NOMO-1 treated with DMSO at 0.1 percent for 48 hours (cell line): ENCODE measurements around the gene SLC16A8.
"Not testable (repeated sequence)": the region's sequence is repeated elsewhere in the genome, so short reads cannot be mapped to it uniquely, and the experiment has no call there.

ENCODE experiments used
- DNase-seq: peaks from one replicate; lab custom pipeline; 2025; ENCODE audit not compliant: unreplicated experiment; lab: John Stamatoyannopoulos, UW

SLC16A8 gene, protein sequence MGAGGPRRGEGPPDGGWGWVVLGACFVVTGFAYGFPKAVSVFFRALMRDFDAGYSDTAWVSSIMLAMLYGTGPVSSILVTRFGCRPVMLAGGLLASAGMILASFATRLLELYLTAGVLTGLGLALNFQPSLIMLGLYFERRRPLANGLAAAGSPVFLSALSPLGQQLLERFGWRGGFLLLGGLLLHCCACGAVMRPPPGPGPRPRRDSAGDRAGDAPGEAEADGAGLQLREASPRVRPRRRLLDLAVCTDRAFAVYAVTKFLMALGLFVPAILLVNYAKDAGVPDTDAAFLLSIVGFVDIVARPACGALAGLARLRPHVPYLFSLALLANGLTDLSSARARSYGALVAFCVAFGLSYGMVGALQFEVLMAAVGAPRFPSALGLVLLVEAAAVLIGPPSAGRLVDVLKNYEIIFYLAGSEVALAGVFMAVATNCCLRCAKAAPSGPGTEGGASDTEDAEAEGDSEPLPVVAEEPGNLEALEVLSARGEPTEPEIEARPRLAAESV

DNA sequence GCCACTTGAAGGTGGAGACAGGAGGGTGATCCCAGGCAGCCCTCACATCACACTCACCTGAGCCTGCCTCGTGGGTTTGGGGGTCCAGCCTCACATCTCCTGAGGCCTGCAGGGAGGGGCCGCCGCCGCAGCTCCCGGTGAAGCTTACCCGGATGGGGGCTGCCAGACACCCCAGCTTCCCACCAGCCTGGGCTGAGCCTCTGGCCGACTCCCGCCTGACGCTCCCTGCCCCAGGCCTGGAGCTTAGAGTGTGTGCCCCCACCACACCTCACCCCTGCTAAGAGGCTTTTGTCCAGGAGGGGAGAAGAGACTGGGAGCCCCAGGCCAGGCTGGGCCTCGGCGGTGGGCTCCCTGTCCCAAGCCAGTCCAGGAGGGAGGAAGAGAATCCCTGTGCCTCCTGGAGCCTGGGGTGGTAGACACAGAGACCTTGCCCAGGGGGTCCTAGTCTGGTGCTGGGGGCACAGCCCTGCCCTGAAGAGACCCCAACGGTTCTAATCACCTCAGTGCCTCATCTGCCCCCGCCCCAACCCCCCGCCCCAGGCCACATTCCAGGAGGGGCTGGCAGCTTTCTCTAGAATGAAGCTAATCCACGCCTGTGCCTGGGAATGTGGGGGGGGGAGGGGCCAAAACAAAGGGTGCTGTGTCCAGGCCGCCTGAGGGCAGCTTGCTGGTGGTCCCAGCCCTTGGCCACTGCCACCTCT lies at the start of gene SLC16A8:
Gene SLC16A8 (minus strand): TSS at position 254 of the 701 bp plus-strand sequence. CDS start 1,311 bp downstream, outside the sequence.
- no peak for DNase-seq

DNA sequence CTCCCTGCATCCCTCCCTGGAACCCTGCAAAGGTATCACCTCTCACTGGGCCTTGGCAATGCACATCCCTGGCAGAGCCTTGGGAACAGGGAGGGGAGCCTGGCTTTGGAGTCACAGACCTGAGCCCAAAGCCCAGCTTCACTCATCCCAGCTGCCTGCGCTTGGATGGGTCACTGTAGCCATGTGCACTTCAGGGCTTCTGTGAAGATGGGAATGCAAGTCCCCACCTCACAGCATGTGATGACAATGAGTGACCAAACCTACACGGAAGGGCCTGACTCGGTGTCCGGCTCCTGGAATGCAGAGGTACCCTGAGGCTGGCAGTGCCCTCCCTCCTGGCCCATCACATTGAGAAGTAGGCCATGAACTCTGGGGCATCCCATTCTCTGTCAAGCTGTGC lies 49.3 kb upstream of the SLC16A8 start:
- DNase-seq: no peak

DNA sequence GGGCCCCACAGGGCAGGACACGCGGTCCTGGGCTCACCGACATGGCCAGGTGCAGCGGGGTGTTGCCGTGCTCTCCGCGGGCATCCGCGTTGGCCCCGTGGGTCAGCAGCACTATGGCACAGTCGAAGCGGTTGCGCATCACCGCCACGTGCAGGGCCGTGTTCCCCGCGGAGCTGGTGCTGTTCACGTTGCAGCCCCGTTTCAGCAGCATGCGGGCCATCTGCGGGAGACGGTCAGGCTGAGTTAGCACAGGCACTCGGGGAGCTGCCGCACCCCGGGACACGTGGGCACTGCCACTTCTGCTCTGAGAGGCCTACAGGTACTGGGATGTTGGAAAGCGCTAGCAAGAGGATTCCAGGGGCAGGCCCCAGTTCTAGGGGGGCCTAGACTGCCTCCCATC lies 48.8 kb upstream of the SLC16A8 start:
- DNase-seq: no peak

DNA sequence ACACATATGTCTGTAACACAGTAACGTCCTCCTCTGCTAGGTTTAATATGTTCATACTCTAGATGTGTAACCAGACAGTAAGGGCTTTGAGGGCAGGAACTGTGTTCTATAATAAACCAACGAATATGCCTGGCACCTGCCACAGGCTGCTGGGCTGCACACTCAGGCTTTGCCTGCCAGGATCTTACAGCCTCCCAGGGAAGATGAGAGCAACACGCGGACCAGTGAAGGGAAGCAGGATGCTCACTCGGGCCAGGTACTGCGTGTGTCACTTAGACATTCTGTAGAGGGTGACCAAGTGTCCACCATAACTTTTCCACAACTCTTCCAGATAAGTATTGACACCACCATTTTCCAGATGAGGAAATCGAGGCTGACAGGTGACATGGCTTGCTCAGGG lies 48.2 kb upstream of the SLC16A8 start:
- no peak for DNase-seq

DNA sequence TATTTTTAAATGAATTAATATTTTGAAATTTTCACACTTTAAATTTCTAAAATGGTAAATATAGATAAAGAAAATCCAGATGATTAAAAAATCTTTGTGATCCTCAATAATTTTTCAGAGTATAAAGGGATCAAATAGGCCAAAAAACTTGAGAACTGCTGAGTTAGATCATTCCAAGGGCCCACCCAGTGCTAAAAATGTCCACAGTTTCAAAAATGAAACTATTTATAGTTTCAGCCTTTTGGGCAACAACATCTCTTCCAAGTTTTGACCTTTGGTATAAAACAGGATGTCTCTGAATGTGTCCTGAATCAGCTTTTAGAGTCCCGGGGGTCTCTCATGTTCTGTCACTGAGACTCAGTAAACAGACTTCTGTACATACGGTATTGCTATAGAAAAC lies 47.4 kb upstream of the SLC16A8 start:
- DNase-seq: no peak

DNA sequence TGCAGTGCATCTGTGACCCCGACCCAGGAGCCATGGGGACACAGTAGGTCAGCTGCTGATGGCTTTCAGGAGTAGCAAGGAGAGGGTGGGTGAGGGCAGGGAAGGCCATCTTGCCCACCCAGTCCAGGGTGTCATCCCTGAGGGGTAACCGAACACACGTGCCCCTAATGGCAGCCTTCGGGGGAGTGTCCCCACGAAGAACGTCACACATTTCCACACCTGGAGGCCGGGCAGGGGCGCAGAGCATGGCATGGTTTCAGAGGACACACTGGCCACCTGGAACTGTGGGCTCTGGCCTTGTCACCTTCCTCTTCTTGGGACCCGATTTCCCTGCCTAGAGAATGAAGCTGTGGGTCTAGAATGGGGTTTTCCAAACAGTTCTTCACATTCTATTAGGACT lies 45.9 kb upstream of the SLC16A8 start:
- DNase-seq: no peak

DNA sequence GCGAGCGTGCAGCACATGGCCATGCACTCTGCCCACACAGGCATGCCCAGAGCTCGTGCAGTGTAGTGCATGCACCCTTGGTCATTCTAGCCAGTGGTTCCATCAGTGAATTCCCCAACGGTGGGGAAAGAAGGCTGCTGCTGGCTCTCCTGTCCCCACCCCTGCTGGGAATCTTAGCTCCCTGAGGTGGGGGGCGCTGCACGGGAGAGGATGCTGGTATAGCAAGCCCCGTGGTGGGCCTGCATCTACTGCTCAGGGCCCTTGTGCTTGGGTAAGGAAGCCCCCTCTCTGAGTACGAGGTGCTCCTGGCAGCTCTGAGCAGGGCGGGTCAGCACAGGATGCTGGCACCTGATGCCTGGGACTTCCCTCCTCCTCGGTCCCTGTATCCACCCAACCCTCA lies 45.0 kb upstream of the SLC16A8 start:
- DNase-seq: no peak

DNA sequence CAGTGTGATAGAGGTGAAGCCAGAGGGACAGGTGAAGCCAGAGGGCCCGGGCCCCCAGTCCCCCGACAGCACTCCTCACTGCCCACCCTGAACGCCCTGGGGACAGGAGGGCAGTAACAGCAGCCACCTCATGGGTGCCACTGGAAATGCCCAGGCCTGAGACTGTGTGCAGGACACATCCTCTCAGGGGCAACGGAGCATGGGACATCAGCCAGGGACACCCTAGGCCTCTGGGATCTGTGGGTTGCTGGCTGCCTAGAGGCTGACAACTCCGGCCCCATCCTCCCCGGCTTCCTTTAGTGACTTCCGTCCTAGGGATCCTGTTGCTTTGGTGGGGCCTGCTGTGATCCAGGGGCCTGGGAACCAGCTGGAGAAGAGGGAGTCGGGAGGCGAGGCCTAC lies 43.9 kb upstream of the SLC16A8 start:
- no peak for DNase-seq

DNA sequence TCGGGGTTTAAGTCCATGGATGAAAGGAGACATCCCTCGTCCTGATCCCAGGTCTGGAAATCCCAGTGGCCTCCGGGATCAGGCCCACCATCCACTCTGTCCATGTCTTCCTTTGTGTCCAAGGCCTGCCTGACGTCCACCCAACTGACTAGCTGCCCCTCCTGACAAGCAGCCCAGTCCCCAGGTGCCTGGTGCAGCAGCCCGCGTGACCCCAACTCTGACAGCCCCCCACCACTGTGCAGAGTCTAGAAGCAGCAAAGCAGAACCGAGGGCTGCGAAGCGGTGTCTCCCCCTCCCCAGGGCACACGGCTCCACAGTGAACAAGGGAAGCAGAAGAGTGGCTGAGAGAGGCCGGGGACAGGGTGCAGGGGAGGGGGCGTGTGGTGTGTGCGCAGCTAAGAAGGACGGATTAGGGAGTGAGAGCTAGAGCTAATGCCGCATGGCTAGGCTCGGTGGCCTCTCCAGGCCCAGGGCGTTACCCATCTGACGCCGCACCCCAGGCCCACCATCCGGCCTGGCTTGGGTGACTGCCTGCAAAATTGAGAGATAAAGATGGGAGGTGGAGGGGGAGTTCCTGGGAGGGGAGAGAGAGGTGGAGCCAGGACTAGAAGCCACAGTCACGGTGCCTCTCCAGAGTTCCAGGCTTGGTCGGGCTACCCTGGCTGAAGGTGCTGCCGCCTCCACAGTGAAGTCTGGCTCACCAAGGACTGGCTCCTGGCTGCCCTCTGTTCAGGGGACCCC lies 43.1 kb upstream of the SLC16A8 start:
- no peak for DNase-seq

DNA sequence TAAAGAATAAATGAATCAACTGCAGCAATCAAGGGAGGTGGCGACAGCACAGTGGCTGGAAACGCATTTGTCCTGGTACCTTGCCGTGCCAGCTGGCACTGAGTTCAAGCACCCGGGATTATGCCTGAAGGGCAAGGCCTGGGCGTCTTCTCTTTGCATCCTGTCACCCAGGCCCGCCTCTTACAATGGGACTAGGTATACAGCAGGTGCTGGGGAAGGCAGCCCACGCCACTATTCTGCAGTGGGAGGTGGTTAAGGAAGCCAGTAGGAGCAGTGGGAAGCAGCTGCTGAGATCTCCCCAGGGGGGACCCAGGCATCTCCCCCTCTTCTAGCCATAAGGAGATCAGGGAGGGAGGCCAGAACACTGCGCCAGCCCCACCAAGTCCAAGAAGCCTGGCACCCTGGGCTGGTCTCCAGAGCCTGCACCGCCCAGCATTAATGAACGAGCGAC lies 41.8 kb upstream of the SLC16A8 start:
- DNase-seq: no peak

DNA sequence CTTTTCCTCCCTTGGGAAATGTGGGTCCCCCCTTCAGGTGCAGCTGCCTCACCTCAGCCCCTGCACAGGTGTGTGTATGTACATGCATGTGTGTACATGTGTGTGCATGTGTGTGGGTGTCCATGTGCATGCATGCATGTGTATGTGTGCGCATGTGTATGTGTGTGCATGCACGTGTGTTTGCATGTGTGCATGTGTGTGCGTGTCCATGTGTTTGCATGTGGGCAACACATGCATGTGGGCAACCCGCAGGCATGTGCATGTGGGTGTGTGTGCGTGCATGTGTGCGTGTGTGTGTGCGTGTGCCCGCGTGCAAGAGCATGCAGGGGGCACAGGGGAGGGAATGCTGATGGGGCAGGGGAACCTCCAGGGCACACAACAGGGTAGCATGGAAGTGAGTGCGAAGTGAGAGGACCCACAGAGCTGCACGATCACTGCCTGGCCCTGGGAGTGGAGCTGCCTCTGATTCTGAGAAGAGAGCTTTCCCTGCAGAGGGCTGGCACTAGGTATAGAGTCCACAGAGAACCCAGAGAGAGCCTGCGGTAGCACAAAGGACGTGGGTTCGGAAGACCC lies 41.1 kb upstream of the SLC16A8 start:
- DNase-seq: no peak

DNA sequence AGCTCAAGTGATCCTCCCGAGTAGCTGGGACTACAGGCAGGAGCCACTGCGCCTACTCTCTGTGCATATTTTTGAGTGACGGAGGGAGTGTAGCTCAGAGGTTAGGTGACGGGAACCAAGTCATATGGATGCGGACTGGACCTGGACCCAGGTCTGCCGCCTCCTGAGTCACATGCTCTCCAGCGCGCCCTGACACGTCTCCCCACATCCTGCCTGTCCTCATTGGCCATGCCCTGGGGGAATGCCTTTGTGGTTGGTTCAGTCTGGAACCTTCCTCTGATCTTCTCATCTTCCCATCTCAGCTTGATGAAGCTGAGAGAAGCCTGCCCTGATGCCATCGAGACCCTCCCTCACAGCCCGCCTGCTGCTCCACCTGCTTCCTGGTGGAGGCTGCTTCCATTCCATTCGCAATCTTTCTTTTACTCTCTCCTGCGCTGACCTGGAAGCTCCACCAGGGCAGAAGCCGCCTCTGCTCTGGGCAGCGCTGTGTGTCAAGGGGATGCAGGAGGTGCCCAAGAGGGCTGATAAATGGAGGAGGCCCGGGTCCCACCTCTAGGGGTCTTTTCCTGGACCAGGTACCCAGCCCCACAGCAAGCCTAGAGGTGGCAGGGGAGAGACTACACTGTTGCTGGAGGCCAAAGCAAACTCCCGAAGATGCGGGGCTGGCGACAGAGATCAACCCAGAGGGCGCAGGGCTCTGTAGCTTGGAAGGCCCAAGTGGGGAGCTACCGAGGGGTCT lies 40.4 kb upstream of the SLC16A8 start:
- DNase-seq: no peak

DNA sequence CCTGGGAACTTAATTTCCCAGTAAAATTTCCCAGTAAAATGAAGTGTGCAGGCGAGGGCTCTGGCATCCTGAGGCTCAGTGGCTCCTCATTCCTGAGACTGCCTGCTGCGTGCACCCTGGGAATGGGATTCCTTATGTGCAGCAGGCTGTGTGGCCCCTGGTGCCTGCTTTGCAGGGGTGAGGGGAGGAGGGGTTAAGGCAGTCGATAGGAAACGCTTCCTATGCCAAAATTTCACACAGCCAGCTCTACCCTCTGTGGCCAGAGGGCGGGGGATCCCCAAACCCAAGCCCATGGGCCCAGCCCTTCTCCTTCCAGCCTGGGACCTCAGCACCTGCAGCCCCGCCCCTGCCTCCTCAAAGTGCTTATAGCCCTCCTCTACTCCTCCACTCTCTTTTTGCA lies 38.6 kb upstream of the SLC16A8 start:
- DNase-seq: no peak

DNA sequence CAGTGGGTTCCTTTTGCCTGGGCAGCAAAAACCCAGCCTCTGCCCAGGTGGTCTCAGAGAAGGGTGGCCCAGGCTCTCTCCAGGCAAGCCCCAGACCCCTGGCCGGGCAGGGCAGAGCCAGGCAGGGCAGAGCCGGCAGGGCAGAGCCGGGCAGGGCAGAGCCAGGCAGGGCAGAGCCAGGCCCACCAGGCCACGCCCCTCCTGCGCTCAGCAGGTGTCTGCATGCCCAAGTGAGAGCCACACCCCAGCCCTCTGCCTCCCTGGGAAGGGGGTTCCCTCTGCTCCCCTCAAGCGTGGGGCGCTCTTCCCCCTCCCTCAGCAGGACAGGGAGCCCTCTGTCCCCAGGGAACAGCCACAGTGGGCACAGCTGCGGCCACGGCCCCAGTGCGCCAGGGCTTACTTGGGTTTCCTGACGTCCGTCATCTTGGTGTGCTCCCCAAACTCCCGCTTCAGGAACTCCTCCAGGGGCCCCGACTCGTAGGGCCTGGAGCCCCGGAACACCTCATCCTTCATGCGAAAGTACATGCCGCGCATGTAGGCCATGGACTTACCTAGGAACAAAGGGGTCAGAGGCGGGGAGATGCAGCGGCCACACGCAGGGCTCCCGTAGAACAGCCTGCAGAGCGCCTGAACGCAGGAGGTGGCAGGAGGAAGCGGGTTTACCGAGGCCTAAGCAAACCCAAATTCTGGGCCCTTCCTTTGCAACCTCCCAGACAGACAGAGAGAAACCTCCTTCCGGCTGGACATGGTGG lies 36.6 kb upstream of the SLC16A8 start:
- no peak for DNase-seq

DNA sequence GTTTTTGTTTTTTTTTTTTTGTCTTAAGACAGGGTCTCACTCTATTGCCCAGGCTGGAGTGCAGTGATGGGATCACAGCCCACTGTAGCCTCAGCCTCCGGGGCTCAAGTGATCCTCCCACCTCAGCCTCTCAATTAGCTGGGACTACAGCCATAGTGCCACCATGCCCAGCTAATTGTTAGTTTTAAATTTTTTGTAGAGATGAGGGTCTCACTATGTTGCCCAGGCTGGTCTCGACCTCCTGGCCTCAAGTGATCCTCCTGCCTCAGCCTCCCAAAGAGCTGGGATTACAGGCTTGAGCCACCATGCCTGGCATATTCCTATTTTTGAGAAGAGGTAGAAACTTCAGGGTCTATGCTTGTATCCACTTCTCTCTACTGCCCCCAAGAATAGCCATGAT lies 34.8 kb upstream of the SLC16A8 start:
- DNase-seq: not testable (repeated sequence)

DNA sequence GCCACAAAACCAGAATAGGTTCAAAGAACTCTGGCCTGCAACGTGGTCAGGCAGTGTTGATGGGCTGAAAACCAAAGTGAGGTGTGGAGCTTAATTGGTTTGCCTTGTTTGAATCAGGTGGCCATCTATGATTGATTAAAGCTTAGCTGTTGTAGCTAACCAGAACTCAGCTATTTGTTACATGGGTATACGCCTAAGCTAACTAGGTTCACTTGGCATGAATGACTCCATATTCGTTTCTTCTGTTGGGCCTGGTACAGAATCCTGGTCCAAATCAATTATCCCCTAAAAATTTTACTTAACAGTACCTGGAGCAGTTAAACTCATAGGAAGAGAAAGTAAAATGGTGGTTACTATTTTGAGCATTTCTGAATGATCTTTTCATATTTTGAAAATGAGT lies 34.2 kb upstream of the SLC16A8 start:
- no peak for DNase-seq

DNA sequence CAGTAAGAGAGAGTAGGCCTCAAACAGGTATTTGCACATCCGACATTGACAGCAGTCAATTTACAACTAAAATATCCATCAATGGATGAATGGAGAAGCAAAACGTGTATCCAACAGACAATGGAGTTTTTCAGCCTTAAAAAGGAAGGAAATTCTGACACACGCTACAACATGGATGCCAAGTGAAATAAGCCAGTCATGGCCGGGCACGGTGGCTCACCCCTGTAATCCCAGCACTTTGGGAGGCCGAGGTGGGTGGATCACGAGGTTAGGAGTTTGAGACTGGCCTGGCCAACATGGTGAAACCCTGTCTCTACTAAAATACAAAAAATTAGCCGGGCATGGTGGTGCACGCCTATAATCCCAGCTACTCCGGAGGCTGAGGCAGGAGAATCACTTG lies 33.6 kb upstream of the SLC16A8 start:
- DNase-seq: not testable (repeated sequence)

DNA sequence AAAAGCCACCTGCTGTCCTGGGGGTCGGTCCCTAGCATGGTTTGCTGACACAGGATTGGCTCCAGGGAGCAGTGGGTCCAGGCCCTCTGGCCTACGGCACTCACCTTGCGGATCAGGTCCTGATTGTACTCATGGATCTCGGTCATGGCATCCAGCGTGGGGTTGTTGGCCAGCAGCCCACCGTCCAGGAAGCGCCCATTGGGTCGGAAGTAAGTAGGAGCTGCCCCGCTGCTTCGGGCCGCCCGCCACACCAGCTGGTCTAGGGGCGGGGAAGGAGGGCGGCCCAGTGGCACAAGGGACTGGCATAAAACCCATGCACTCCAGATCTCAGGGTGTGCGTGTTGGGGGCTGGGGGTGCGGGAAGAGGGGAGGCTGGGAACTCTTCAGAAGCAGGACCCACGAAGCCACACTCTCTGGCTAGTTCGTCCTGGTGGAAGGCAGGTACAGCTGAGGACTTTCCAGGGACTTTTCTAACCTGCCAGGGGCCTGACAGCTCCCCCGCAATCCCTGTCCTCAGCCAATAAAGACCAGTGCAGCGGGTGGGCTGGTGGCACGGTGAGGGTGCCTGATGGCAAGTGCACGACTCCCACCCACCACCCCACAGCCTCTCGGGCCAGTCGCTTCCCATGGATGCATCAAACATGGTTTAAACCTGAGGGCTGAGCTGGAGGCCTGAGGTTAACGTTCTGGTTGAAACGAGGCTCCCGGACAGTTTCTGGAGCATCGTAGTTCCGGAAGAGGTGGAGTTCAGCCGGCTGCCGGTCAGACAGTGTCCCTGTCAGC lies 31.6 kb upstream of the SLC16A8 start:
- no peak for DNase-seq
